ENCODE measurements around the gene MEDAG. TPM values are rescaled to one million over a fixed set of nuclear protein-coding genes. Genes with fewer than 3 reads are reported as not detected.

The MEDAG gene
- total RNA-seq, 3 donors from 2014 or later (not counting 1 experiment from before 2014, with no cell fraction given): not detected

- Mint-ChIP-seq H3K27me3 (ENCODE audit: low read depth in 2 of 2) (peaks cover 25 to 69% of the 10 kb centered on the region in 2 donors), H3K4me1 (no peaks in the 10 kb centered on the region), H3K36me3 (no peaks in the 10 kb centered on the region), H3K27ac (no peak overlapping the region), H3K4me3 (no peak overlapping the region), H3K9me3 (no peaks in the 10 kb centered on the region)
- Histone ChIP-seq H3K4me3 (ENCODE audit: low read length) (no peak overlapping the region), H3K9me3 (ENCODE audit: control insufficient read depth, insufficient read depth, low read length) (no peaks in the 10 kb centered on the region), H3K36me3 (ENCODE audit: control insufficient read depth, insufficient read depth, low read length) (no peaks in the 10 kb centered on the region), H3K27me3 (ENCODE audit: control insufficient read depth, insufficient read depth, low read length) (peaks cover 2% of the 10 kb centered on the region), H3K27ac (ENCODE audit: low read length) (no peak overlapping the region), H3K4me1 (ENCODE audit: control insufficient read depth, insufficient read depth, low read length) (no peaks in the 10 kb centered on the region)
- TF ChIP-seq CTCF (IDR thresholded peaks at IDR 0.05): no peak
- ATAC-seq (no peak), DNase-seq (no peak)
- intact Hi-C loops (cut with micrococcal nuclease): no loop called here
- 33% methylated on average over 1 of the region's 1 CpG for WGBS (ENCODE audit: insufficient coverage)
Observed at GRCh38 chr13:30972888-30973377, 66.9 kb downstream of the MEDAG start.

GRCh38 chr13:30974350-30974749 lies 68.3 kb downstream of the MEDAG start:
- no peak overlapping the region for H3K4me3 ChIP-seq (ENCODE audit: low read length)
- DNase-seq (no peak), ATAC-seq (no peak)
- H3K27me3 Mint-ChIP-seq (ENCODE audit: low read depth in 2 of 2): peaks cover 18 to 64% of the 10 kb centered on the region in 2 donors
- H3K36me3 Mint-ChIP-seq: no peaks in the 10 kb centered on the region
- H3K27ac Mint-ChIP-seq: no peak overlapping the region
- intact Hi-C loops (cut with micrococcal nuclease): no loop called here
- H3K4me1 ChIP-seq (ENCODE audit: control insufficient read depth, insufficient read depth, low read length): no peaks in the 10 kb centered on the region
- no peaks in the 10 kb centered on the region for H3K36me3 ChIP-seq (ENCODE audit: control insufficient read depth, insufficient read depth, low read length)
- H3K27ac ChIP-seq (ENCODE audit: low read length): no peak overlapping the region
- H3K4me1 Mint-ChIP-seq: no peaks in the 10 kb centered on the region
- peaks cover 2% of the 10 kb centered on the region for H3K27me3 ChIP-seq (ENCODE audit: control insufficient read depth, insufficient read depth, low read length)
- H3K9me3 Mint-ChIP-seq: no peaks in the 10 kb centered on the region
- no peaks in the 10 kb centered on the region for H3K9me3 ChIP-seq (ENCODE audit: control insufficient read depth, insufficient read depth, low read length)
- WGBS (ENCODE audit: insufficient coverage): no CpG with 5 or more reads among the region's 2 CpGs
- no peak for TF ChIP-seq CTCF (IDR thresholded peaks at IDR 0.05)
- H3K4me3 Mint-ChIP-seq: no peak overlapping the region

Other genes starting within 250 kb of the MEDAG start
- gene ALOX5AP, start 170.7 kb upstream of the MEDAG start, total RNA-seq: 100 to 1,000 TPM in 2 of 3 donors, 10 to 100 TPM in 1; 83.9 to 150 (median 114) TPM
- gene TEX26, start 26.4 kb downstream of the MEDAG start, total RNA-seq: not detected